HS-27A (cell line): Measurements from ENCODE around the gene MMP15.
"Not testable (repeated sequence)": the region's sequence is repeated elsewhere in the genome, so short reads cannot be mapped to it uniquely, and the experiment has no call there.

Experiments
- DNase-seq: peaks from one replicate; pipeline ENCODE4 v3.0.0-alpha.2; 2012; ENCODE audit warnings: low read depth, missing footprints

MMP15 gene

DNA sequence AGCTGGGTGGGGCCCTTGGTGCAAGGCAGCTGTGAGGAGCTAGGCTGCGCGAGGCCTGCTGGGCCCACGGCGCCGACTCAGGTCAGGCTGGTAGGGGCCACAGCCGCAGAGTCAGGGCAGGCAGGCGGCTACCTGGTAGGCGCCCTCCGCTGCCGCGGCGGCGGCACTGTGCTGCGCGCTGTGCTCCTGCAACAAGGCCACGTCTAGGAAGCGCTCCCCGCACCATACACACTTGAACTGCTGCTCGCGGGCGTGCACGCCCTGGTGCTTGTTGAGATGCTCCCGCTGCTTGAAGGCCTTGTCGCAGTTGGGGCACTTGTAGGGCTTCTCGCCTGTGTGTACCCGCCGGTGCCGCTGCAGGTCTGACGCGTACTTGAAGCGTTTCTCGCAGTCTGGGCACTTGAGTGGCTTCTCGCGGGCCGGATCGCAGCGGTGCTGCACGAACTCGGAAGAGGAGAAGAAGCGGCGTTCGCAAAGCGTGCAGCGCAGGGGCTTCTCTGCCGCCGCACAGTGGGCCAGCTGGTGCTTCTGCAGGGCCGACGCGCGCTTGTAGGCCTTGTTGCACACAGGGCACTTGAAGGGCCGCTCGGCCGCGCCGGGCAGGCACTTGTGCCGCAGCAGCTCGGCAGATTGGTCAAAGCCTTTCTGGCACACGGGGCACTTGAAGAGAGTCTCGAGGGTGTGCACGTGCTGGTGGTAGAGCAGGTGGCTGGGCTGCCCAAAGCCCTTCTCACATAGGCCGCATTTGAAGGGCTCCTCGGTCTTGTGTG is 29.0 kb upstream of the MMP15 start:
- DNase-seq: no peak

DNA sequence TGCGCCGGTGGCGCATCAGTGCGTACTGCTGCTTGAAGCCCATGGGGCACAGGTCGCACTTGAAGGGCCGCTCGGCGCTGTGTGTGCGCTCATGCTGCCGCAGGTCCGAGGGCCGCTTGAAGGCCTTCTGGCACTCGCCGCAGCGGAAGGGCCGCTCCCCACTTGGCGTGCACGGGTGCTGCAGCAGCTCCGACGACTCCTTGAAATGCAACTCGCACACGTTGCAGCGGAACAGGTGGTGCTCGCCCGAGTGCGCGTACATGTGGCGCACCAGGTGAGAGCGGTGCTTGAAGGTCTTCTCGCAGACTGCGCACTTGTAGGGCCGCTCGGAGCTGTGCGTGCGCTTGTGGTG is 28.4 kb upstream of the MMP15 start:
- no peak for DNase-seq

DNA sequence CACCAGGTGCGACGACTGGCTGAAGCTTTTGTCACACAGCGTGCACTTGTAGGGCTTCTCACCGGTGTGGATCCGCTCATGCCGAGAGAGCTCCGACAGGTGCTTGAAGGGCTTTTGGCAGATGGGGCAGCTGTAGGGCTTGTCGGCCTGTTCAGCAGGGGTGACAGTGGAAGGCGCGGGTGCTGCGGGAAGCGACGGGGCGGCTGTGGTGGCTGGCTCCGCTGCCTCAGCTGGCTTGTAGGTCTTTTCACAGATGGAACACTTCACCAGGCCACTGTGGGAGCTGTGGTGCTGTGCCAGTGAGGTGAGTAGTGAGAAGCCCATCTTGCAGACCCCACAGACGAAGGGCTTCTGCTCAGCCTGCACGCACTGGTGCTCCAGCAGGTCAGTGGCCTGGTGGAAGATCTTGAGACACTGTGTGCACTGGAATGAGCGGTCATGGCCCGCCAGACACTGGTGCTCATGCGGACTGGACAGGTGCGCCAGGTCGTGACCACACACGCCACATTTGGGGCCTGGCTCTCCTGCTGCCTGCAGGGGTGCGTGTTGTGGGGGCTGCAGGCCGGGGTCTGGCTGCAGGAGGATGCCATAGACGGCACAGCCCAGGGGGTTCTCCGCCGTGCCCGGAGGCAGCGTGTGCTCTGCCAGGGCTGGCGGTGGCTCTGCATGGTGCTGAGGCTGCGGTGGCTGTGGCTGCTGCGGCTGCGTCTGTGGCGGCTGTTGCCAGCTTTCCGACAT is 27.9 kb upstream of the MMP15 start:
- DNase-seq: no peak

DNA sequence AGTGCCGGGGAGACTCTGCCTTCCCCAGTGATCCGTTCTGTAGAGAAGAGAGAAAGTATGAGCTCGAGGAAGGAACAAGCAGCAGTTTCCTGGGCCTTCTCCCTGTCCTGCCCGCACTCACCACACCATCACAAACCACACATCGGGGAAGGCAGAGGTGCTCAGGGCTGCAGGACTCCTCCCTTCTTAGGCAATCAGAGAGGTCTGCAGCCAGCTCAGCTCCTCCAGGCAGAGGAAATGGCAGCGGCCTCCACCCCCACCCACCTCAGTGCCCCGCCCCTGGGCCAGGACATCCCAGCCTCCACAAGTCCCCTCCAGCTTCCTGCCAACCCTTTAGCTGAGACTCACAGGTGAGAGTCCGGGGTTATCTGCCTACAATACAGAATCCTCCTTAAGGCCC is 27.1 kb upstream of the MMP15 start:
- DNase-seq: no peak

DNA sequence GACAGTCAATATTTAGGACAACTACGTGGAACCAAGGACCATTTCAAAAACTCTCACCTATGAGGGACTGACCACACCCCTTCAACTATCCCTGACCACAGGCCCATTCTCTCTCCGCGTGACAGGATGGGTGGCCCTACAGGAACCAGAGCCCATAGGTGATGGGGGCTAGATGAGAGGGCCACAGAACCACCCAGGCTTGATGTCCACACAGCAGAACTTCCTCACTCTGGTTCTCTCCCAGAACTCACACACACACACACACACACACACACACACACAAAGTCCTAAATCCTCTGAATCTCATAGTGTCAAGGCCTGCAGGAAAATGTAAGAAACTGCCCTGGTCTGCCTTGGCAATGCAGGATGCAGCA is 26.6 kb upstream of the MMP15 start:
- DNase-seq: no peak

DNA sequence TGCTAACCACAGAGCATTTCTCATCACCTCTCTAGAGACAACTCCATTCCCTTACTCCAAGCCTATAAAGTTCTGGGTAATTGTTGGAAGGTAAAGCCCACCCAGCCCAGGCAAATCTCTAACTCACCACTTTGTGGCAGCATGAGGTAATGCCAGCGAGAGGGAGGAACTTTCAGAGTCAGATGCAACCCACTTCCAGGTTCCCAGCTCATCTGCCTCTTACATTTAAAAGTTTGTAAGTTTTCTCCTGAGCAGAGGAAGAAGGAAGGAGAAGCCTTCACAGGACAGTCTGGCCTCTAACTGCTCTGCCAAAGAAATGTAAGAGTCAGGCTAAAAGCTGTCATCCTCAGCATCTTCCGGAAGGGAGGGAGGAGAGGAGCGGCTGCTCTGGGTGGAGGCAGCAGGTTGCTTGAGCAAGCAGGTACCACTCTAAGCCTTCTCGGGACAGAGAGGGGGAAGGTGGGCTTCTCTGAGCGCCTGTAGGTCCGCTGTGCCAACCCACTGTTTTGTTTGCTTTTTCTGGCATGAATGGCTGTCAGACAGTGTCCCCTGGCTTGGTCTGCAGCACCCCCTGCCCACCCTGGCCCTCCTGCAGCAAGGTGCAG is 26.1 kb upstream of the MMP15 start:
- no peak for DNase-seq

DNA sequence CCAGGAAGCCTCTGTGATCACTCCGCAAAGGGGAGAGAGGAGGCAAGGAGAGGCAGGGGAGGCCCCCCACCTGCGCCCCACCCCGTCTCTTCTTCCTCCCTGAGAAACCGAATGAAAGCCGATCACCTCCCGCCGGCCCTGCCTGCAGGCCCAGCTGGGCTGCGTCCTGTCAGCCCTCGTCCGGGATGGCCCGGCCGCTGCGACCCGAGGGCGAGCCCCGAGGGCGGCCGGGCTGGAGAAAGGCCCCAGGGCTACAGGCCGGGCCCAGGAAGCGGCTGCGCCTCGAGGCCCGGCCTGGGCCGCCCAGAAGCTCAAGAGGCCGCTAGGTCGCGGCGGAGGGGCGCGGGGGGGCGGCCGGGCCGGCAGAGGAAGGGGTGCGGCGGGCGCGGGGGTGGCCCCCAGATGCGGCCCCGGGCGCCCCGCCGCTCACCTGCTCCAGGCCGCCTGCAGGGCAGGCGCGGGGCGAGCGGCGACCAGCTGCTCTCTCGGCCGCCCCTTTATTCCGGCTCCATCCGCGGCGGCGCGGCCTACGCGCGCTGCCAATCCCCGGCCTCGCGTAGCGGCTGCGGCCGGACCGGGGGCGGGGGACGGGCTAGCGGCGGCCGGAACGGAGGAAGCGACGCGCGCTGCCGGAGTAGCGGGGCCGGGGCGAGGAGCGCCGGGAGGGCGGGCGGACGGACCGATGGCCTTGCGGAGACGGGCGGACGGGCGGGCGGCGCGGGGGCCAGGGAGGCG is 25.4 kb upstream of the MMP15 start, which contains the start of gene ZNF319:
TSS of gene ZNF319 (minus strand) at position 702 of the 735 bp plus-strand sequence. CDS start 2,407 bp downstream, outside the sequence.
- no peak for DNase-seq

DNA sequence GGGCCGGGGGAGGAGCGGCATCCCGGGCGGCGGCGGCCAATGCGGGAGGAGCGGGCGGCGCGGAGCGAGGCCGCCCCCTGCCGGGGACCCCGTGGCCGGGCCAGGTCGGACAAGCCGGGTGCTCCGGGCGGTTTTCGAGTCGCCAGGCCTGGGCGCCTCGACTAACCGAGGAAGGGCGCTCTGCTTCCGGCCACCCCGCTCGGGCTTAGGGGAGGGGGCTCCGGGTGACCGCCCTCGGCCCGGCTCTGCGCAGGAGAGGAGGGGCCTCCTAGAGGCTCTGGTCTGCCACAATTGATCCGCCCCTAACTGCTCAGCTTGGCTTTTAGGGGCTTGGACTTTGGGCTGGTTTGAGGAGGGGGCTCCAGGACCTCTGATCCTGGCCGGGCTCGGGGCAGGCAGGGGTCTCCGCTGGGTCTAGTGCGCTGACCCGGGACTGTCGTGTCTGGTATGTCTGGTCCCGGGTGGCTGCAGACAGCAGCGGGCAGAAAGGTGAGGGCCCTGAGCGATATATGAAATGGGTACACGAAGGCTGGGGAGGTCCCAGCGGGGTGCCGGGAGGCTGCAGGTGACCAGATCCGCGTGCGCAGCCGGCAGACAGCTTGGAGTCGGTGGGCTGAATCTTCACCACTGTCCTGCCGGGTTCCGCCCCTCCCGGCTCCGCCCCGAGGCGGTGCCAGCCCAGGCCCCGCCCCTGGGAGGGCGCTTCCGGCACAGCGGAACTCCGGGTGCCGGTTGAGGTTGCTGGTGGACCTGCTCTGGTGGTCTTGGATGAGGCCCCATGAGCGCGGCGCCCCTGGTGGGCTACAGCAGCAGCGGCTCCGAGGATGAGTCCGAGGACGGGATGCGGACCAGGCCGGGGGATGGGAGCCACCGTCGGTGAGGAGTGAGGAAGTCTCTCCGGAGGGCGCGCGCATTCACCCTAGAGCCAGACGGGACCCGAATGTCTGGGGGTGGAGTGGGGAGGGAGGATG is 24.6 kb upstream of the MMP15 start, which contains the start of gene USB1:
TSS of gene USB1 (plus strand) at position 702 of the 971 bp plus-strand sequence. CDS start at position 779, 77 bp downstream.
- no peak for DNase-seq

DNA sequence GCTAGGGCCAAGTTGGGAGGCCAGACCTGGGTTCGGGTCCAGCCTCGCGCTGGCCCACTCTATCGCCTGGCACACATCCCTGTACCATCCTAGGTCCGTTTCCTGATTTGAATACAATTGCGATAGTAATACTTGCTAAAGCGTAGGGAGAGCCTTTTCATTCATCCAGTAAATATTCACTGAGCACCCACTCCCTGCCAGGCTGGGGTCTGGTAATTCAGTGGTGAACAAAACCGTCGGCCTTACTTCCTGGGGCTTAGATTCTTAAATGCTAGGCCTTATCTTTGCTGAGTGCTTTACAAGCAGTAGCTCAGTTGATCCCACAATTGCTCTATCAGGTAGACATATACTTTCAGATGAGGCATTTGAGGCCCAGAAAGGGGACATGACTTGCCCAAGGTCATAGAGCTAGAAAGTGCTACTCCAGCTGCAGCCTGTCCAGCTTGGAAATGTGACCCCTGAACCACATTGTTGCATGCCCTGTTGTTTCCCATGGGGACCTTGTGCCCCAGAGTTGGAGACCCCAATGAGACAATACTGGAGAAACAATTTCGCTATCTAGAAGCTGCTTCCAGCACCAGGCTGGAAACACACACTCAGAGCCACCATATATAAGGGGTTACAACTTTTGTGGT is 23.7 kb upstream of the MMP15 start:
- DNase-seq: no peak

DNA sequence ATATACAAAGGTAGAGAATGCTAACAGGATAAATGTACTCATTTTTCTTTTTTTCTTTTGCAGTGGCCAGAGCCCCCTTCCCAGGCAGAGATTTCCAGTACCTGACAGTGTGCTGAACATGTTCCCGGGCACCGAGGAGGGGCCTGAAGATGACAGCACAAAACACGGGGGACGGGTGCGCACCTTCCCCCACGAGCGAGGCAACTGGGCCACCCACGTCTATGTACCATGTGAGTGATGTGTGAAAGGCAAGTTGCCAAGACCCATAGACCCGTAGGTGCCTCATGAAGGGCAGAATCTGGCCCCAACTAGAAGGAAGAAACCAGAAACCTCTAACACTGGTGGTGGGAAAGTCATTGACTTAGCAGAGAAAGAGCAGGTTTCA is 23.1 kb upstream of the MMP15 start:
- no peak for DNase-seq

DNA sequence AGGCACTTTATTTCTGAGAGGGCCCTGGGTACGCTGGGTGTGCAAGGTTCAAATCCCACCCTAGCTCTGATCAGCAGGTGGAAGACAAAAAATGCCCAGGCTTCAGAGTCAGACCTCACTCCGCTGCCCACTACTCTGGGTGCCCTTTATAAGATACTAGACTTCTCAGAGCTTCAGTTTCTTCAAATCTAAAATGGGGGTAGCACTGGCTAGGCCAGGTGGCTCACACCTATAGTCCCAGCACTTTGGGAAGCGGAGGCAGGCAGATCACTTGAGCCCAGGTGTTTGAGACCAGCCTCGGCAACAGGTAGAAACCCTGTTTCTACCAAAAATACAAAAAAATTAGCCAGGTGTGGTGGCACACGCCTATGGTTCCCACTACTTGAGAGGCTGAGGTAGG is 22.6 kb upstream of the MMP15 start:
- no peak for DNase-seq

DNA sequence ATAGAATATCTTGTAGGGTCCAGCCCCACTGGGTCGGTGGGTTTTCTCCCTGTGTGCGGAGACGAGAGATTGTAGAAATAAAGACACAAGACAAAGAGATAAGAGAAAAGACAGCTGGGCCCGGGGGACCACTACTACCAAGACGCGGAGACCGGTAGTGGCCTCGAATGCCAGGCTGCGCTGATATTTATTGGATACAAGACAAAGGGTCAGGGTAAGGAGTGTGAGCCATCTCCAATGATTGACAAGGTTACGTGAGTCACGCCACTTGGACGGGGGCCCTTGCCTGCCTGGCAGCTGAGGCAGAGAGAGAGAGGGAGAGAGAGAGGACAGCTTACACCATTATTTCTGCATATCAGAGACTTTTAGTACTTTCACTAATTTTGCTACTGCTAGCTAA is 20.8 kb upstream of the MMP15 start:
- DNase-seq: not testable (repeated sequence)

DNA sequence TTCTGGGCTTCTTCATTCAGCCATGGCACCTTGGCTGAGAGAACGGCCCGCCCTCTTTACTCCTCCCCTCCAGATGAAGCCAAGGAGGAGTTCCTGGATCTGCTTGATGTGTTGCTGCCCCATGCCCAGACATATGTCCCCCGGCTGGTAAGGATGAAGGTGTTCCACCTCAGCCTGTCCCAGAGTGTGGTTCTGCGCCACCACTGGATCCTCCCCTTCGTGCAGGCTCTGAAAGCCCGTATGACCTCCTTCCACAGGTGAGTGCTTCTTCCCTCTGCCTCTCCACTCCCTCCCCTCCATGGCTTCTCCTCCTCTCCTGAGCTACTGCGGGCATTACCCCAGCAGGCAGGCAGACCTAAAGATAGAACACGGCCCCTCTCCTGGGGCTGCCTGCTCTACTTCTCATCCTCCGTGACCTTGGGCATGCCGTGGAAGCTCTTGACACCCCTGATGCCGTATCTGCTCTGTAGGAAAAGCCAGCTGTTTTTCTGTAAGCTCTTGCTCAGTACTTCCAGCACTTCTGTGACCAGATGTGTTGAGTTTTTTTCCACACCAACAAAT is 15.6 kb upstream of the MMP15 start:
- DNase-seq: no peak

DNA sequence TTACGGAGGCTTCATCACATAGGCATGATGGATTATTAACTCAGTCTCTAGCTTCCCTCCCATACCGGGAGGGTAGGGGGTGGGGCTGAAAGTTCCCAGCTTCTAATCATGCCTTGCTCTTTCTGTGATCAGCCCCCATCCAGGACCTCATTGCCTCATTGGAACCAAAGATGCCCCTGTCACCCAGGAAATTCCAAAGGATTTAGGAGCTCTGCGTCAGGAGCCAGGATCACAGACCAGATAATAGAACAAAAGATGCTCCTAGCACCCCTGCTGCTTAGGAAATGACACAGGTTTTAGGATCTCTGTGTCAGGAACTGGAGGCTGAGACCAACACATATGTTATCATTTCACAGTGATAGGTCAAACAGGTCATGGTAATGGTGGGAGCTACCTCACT is 14.7 kb upstream of the MMP15 start:
- no peak for DNase-seq

DNA sequence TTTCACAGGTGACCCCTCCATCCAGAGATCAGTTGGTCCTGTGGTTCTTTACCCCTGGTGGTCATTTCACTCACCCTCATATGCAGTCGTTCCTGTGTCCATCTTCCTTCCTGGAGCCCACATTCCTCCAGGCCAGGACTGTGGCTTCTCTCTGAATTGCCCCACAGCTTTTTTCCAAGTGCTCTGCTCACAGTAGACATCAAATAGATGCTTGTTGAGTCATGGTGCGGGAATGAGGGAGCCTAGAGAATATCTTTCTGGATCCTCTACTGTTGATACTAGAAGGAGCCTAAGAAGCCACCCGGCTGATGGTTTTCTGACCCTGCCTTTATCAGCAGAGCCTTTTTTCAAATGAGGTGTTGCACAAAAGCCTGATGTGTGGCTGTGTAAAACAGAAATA is 13.9 kb upstream of the MMP15 start:
- no peak for DNase-seq

DNA sequence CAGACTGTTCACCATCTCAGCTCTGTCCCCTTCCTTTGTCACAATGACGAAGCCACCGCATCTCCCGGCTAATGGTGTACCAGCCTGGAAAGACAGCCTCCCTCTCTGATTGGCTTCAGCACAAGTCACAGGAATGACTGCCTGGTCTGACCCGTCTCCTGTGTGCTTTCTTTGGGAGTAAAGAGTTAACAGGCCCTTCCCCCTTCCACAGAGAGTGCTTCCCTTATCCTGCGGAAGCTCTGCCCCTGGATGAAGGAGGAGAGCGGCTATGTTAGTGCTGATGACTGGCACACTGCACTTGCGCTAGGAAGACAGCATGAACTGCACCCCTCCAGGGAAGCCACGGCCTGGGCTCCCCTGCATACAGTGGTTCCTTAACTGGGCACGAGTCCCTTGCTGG is 13.1 kb upstream of the MMP15 start:
- DNase-seq: no peak

DNA sequence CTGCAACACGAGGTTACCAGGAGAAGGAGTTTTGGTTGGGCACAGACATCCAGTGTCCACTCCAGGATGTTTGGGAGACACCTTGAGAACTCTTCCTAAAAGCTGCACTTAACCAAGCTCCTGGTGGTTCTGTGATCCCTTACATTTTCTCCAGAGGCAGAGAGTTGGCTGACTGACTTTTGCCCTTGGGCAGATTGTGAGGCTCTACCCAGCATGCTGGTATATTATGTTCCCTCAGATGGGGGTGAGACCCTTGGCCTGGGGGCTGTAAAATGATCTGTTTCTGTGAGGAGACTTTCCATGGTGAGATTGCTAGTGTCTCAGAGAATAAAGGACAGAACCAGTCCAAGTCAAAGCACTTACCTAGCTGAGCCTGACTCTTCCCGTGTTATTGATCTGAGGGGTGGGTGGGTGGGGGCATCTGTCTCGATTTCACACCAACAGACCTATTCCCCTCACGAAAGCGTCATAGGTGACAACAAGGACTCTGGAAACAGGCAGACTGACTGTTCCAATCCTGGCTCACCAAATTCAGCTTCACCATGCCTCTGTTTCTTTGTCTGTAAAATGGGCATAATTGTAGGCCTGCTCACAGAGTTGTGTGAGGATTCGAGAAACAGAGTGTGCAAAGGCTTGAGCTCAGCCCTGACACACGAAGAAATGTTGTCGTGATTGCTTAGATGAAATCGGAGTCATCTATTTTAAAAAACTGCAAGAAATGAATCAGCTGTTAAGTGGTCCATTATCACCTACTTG is 12.2 kb upstream of the MMP15 start:
- DNase-seq: no peak

DNA sequence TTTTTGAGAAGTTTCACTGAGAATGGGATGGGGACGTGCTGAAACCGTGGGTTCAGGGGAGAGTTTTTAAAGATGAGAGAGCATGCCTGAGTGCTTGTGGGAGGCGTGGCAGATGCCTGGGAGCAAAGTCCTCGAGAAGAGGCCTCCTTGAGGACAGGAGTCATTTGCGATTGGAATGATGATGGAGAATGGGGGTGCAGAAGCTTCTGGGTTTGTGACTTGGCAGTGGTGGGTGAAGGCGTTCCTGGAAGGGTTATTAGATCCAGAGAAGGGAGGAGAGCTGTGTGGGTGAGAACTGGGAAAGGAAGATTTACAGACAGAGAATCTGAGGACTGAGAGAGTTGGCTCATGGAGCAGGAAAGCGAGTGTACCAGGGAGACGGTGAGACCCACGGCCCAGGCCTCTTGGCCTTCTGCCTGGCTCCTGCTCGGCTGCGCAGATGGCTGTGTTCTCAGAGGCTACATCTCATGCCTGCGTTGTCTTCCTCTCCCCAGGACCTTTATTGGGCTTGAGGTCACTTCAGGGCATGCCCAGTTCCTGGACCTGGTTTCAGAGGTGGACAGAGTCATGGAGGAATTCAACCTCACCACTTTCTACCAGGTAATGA is 8.6 kb upstream of the MMP15 start:
- DNase-seq: no peak

DNA sequence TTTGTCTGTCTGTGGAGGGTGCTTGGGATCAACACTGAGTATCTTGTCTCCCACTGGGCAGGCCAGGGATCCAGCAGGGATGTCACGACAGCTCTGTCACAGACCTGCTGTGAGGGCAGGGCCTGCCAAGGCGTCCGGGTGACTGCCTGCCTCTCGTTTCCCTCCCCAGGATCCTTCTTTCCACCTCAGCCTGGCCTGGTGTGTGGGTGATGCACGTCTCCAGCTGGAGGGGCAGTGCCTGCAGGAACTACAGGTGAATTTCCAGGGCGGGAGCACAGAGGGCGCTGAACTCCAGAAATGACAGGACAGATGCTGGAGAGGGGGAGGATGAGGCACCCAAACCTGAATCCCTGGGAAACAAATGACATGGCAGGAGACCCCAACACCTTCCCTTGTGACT is 6.8 kb upstream of the MMP15 start:
- DNase-seq: no peak
